Testis (tissue), 2 donors: ENCODE results near the gene MPP4.

Experiments used
- CTCF ChIP-seq, 3 experiments: fragments of 450-650 bp in 2 of 3; fragments of 200-600 bp in 1 of 3; sonication (generic) in 1 of 3; IDR thresholded peaks; one replicate each; pipeline ENCODE4 v1.5.1; 2016 to 2019; ENCODE audit warnings: antibody characterized with exemption in 3 of 3, mild to moderate bottlenecking in 2 of 3, moderate library complexity in 1 of 3
- POLR2A ChIP-seq: fragments of 450-650 bp; IDR thresholded peaks from one replicate; pipeline ENCODE4 v1.6.1; 2017; ENCODE audit warnings: antibody characterized with exemption, mild to moderate bottlenecking, moderate library complexity

DNA sequence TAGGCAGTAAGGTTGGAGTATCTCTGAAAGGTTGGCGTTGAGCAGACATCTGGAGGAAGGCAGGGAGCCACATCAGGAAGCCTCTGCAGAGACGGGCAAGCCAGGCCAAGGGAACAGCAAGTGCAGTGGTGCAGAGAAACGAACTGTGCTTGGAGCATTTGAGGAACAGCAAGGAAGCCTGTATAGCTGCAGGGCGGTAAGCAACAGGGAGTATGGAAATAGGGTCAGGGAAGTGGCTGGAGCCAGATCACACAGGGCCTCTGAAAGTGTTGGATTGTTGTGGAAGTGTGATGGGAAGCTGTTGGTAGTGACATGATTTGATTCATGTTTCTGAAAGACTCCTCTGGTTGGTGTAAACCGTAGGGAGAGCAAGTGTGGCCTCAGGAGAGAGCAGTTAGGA is 41.7 kb downstream of the MPP4 start:
- TF ChIP-seq CTCF (IDR thresholded peaks at IDR 0.05), result no peak
- TF ChIP-seq POLR2A, result no peak
